A204.1 (cell line): ENCODE measurements around the gene FAM168A.

ENCODE experiments used
- FAIRE-seq: peaks from 2 replicates; lab custom pipeline; 2012; peaks lifted over from hg19 to GRCh38; lab: Jason Lieb, UNC

Gene FAM168A

DNA sequence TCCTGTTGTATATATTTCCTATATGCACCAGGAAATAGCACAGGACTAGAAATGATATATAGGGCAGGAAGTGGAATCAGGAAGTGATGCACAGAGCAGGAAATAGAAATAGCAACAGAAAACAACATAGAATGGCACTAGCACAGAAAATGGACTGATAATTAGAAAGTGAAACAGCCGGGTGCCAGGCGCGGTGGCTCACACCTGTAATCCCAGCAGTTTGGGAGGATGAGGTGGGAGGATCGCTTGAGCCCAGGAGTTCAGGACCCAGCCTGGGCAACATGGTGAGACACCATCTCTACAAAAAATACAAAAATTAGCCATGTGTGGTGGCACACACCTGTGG is 231.7 kb downstream of the FAM168A start:
- FAIRE-seq, result no peak

DNA sequence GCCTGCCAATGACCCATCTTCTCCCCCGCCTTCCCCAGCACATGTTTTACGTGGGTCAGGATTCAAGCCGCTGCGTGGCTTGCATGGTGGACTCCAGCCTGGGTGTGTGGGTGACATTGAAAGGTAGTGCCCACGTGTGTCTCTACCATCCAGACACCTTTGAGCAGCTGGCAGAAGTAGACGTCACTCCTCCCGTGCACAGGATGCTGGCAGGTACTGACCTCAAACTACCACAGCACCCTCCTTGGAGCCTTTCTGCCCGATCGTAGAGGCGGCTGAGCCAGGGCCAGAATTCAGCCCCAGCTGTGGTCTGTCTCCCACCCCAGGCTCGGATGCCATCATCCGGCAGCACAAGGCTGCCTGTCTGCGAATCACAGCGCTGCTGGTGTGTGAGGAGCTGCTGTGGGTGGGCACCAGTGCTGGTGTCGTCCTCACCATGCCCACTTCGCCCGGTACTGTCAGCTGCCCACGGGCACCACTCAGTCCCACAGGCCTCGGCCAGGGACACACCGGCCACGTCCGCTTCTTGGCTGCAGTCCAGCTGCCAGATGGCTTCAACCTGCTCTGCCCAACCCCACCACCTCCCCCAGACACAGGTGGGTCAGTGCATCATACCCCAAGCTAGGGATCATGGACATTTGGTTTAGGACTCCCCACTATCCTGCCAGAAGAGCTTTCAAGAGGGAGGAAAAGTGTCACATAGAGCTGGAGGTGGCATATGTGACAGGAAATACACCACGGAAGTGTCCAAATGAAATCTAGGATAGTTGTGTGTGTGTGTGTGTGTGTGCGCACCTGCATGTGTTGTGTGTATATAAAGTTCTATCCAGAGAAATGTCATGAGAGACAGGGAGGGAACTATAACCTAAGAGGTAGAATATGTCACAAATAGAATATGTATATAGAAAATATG is 232.3 kb downstream of the FAM168A start:
- FAIRE-seq, result no peak

DNA sequence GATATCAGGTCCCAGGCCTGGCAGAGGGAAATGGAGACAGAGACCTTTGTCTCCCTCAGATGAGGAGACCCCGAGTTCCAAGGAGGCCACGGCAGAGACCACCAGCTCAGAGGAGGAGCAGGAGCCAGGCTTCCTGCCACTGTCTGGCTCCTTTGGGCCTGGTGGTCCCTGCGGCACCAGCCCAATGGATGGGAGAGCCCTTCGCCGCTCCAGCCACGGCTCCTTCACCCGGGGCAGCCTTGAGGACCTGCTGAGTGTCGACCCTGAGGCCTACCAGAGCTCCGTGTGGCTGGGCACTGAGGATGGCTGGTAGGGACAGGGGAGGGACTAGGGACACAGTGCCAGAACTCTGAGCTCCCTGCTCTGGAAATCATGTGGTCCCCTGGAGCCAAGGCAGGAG is 234.8 kb downstream of the FAM168A start:
- no peak for FAIRE-seq

DNA sequence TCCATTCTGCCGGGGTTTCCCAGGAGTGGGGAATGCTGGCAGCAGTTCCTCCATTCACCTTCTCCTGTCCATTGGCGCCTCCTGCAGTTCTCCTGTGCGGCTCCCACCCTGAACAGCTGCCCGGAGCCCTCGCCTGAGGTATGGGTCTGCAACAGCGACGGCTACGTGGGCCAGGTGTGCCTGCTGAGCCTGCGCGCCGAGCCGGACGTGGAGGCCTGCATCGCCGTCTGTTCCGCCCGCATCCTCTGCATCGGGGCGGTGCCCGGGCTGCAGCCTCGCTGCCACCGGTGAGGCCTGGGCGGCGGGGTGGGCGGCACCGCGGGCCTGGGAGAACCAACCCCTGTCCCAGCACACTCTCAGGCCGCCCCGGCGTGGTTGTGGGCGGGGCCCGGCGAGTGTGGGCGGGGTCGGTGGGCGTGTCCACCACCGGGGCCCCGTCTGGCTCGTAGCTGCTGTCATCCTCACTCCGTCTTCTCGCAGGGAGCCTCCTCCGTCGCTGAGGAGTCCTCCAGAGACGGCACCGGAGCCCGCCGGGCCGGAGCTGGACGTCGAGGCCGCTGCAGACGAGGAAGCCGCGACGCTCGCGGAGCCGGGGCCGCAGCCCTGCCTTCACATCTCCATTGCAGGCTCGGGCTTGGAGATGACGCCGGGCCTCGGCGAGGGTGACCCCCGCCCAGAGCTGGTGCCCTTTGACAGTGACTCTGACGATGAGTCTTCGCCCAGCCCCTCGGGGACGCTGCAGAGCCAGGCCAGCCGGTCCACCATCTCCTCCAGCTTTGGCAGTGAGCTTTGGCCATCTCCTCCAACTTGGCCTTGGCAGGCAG is 235.7 kb downstream of the FAM168A start:
- FAIRE-seq, result no peak

DNA sequence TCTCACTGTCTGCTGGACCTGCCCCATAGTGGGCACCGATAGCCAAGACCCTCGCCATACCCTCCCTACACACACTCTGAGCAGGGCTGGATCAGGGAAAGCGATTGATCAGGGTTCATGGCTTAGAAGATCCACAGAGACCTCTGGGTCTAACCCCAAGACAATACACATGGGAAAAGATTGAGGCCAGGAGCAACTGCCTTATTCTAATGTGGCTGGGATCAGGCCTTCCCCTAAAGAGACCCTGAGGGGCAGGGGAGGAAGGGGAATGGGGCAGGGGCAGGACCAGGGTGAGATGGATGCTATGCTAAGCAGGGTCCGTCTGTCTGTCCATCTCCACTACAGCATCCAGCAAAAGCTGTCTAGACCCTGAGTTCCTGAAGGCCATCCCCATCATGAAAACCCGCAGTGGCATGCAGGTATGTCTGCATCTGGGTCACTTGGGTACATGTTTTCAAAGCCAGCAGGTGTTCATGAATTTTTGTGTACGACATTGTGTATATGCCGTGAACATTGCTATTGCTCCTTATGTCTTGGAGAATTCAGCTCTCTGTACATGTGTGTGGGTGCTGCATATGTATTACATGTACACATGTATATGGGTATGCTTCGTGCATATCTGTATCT is 237.1 kb downstream of the FAM168A start:
- no peak for FAIRE-seq

DNA sequence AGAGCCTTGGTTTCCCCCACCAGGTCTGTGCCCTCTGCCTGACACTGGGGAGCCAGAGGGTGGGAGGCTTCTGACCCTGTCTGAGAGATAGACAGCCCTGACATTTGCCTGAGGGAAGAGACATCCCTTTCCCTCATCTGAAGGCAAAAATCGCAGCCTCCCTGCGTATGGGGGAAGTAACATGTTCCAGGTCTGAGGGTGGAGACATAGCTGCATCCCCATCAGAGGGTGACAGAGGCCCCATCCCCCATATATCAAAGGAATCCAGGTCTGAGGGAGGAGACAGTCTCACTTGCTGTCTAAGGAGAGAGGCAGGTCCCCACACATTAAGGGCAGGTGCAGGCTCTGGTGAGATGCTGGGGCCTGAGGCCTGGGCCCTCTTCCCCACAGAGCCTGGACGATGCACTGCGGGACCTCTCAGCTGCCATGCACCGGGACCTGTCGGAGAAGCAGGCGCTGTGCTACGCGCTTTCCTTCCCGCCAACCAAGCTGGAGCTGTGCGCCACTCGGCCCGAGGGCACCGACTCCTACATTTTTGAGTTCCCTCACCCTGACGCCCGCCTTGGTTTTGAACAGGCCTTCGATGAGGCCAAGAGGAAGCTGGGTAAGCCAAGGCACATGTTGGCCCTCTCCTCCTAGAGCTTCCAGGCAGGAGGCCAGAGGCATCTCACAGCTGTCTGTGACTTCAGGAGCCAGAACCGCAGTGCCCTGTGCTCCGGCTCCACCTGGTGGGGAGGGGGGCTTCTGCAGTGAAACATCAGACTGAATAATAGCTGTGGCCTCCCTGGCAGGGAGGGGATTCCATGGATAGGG is 237.8 kb downstream of the FAM168A start:
- FAIRE-seq, result no peak

DNA sequence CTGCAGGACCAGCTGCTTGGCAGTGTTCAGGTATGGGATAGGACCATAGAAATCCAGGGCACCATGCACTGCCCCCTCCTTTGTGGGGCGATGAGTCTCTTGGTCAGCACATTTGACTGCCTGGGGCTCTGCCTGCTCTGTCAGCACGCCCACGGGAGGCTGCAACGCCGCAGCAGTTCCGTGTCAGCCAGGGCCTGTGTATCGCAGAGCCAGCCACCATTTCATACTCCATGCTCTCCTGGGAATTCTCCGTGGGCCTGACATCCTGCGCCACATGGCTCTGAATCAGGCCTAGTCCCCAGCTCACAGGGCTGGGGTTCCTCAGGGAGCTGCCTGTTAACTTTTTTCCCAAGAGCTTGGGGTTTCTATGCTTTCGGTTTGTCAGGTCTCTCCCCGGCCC is 238.6 kb downstream of the FAM168A start:
- FAIRE-seq, result no peak

DNA sequence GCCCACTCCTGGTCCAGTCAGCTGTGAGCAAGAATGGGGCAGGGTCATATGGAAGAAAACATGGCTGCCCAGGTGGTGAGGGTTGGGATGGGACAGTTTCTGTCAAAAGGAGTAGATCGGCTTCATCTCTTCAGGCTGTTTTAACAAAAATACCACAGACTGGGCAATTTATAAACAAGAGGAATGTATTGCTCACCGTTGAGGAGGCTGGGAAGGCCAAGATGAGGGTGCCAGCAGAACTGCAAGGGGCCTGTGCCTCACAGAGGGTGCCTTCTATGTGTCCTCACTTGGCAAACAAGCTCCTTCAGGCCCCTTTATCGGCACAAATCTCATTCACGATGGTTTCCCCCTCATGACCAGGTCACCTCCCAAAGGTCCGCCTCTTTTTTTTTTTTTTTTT is 239.8 kb downstream of the FAM168A start:
- FAIRE-seq, result no peak

DNA sequence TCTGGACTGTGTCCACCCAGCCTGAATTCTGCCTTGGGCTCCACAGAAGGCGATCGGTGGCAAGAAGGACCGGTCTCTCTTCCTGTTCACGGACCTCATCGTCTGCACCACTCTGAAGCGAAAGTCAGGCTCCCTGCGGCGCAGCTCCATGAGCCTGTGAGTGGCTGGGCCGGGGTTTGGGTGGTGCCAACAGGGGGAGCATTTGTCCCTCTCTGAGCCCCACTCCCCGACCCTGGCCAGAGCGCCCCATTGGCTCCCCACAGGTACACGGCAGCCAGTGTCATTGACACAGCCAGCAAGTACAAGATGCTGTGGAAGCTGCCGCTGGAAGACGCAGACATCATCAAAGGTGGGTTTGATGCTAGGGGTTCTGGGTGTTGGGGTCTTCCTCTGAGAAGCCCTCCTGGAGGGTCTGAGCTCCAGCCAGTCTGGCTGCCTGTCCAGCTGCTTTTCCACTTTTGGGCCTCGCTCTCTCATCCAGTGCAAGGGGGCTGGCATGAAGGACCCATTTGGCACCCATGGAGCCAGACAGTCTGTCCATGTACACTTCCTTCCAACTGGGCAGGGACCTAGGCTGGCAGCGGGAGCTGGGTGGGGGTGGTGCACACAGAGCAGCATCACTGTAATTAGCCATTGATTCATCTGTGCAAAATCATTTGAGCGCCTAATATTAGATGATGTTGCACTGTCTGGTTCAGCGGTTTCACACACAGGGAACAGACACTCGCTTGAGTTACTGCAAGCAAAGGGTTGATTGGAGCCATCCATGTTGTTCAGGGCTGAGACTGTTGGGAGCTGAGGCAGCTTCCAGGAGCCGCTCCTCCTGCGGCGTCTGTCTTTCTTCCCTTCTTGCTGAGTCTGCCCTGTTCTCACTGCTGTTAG is 240.7 kb downstream of the FAM168A start:
- FAIRE-seq, result no peak

DNA sequence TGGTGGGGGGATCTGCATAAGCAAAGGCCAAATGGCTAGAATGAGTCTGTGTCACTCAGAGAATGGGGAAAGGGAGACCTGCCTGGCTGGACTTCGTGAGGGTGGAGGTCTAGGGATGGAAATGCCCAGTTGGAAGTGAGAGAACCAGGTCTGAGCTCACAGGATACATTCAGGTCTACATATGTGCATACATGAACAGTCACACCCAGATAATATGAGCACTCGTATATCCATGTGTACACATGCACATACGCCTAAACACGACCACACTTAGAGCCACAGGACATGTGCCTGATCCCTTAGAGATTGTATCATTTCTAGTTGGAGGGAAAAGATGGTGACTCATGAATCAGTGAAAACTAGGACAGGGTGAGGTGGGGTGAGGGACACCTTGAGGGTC is 242.8 kb downstream of the FAM168A start:
- FAIRE-seq, result no peak

DNA sequence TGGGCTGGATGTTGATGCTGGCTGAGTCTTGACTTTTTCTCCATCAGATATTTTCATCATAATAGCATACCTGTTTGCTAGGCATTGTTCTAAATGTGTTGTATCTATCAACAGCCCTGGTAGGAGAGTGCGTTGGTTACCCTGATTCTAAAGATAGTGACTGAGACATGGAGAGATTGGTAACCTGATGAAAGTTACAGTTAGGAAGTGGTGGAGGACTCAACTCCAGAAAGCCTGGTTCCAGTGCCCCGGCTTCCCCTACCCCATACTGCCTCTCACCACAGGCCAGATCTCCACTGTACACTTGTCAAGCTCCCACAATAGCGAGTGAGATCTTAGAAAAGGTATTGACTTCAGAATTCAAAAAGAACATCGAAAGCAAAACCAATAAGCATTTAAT is 244.5 kb downstream of the FAM168A start:
- no peak for FAIRE-seq

DNA sequence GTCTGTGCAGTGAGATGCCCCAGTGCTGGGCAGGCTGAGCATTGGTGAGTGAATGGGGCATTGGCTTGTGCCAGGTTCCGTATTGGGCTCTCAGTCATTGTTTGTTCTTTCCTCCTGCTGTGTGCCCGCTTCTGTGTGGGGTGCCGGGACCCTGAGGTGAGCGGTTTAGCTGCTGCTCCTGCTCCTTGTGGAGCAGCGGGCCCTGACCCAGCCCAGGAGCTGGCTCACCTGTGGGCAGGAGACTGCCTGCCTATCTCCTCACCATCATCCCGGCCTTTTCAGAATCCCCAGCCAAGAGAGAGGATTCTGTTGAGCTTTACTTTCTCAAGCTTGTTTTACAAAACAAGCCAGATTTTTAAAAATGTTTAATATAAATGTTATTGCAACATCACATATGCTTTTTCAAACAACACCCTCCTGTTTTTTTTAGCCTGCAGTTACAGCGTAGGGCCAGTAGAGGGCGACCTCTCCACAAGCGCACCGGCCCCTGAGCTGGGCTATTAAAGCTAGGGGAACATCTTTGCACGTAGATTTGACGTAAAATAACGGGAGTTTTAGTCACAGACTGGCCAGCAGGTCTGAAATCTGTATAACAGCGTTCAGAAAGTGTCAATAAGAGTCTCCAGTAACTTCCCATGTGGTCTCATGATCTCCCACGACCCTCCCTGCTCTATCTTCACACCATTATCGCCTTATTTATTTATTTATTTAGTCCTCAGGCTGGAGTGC is 246.8 kb downstream of the FAM168A start:
- FAIRE-seq, result peak; percentile 88
